ENCODE results near the gene PCMT1. TPM values are rescaled to one million over a fixed set of nuclear protein-coding genes. Genes with fewer than 3 reads are reported as not detected.

The PCMT1 gene
- total and polyA plus RNA-seq, 9 of the 15 experiments (the other 6 are each of a cell fraction or from before 2014, with no cell fraction given), result 217 to 541 (median 327) TPM

GRCh38 chr6:149717588-149718458 is 31.7 kb upstream of the PCMT1 start, which contains the start of gene LATS1 (continued):
- TF ChIP-seq ZNF639 (CRISPR knock-in tag; conservative IDR thresholded peaks at IDR 0.05 in 1 of 2, IDR thresholded peaks at IDR 0.05 in 1 of 2) (peak in 1 of 2 experiments; percentile 83; a peak in 2 of 4 replicates), TEAD1 (CRISPR knock-in tag; IDR thresholded peaks at IDR 0.05) (peak in 1 of 2 experiments; percentile 56; a peak in 3 of 4 replicates), PCBP2 (IDR thresholded peaks at IDR 0.05; ENCODE audit: low read depth, low read length, poor library complexity, severe bottlenecking) (no peak), FOXJ3 (CRISPR knock-in tag; IDR thresholded peaks at IDR 0.05) (no peak), NONO (IDR thresholded peaks at IDR 0.05; ENCODE audit: low read depth in 2 of 2, low read length in 1 of 2) (peak; percentile 67 to 96; a peak in 3 of 4 replicates), HCFC1 (IDR thresholded peaks at IDR 0.05; ENCODE audit: low read depth, low read length) (peak; percentile 70), CBX2 (IDR thresholded peaks at IDR 0.05; ENCODE audit: insufficient read depth, low read length, poor library complexity, severe bottlenecking) (no peak), ZNF184 (CRISPR knock-in tag; IDR thresholded peaks at IDR 0.05) (no peak), HSF4 (CRISPR knock-in tag; IDR thresholded peaks at IDR 0.05; ENCODE audit: borderline replicate concordance) (0 out of 2 replicates have a peak, but pooled peaks have one; percentile 5), TARDBP (IDR thresholded peaks at IDR 0.05) (peak; percentile 1; the same call in 1 of the 2 replicates), MYBL2 (IDR thresholded peaks at IDR 0.05; ENCODE audit: low read depth) (no peak), MYBL2 (CRISPR knock-in tag; IDR thresholded peaks at IDR 0.05; ENCODE audit: borderline replicate concordance) (no peak), TSC22D4 (tag; IDR thresholded peaks at IDR 0.05) (no peak)
- TF ChIP-seq, protein P1, sequence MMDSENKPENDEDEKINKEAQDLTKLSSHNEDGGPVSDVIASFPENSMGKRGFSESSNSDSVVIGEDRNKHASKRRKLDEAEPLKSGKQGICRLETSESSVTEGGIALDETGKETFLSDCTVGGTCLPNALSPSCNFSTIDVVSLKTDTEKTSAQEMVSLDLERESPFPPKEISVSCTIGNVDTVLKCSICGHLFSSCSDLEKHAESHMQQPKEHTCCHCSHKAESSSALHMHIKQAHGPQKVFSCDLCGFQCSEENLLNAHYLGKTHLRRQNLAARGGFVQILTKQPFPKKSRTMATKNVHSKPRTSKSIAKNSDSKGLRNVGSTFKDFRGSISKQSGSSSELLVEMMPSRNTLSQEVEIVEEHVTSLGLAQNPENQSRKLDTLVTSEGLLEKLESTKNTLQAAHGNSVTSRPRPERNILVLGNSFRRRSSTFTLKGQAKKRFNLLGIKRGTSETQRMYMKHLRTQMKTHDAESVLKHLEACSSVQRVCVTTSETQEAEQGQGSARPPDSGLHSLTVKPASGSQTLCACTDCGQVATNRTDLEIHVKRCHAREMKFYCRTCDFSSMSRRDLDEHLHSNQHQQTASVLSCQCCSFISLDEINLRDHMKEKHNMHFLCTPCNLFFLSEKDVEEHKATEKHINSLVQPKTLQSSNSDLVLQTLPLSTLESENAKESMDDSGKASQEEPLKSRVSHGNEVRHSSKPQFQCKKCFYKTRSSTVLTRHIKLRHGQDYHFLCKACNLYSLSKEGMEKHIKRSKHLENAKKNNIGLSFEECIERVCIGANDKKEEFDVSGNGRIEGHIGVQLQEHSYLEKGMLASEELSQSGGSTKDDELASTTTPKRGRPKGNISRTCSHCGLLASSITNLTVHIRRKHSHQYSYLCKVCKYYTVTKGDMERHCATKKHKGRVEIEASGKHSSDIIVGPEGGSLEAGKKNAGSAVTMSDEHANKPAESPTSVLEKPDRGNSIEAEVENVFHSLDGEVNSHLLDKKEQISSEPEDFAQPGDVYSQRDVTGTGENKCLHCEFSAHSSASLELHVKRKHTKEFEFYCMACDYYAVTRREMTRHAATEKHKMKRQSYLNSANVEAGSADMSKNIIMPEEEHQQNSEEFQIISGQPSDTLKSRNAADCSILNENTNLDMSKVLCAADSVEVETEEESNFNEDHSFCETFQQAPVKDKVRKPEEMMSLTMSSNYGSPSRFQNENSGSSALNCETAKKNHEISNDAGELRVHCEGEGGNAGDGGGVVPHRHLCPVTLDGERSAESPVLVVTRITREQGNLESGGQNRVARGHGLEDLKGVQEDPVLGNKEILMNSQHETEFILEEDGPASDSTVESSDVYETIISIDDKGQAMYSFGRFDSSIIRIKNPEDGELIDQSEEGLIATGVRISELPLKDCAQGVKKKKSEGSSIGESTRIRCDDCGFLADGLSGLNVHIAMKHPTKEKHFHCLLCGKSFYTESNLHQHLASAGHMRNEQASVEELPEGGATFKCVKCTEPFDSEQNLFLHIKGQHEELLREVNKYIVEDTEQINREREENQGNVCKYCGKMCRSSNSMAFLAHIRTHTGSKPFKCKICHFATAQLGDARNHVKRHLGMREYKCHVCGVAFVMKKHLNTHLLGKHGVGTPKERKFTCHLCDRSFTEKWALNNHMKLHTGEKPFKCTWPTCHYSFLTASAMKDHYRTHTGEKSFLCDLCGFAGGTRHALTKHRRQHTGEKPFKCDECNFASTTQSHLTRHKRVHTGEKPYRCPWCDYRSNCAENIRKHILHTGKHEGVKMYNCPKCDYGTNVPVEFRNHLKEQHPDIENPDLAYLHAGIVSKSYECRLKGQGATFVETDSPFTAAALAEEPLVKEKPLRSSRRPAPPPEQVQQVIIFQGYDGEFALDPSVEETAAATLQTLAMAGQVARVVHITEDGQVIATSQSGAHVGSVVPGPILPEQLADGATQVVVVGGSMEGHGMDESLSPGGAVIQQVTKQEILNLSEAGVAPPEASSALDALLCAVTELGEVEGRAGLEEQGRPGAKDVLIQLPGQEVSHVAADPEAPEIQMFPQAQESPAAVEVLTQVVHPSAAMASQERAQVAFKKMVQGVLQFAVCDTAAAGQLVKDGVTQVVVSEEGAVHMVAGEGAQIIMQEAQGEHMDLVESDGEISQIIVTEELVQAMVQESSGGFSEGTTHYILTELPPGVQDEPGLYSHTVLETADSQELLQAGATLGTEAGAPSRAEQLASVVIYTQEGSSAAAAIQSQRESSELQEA (IDR thresholded peaks at IDR 0.05; ENCODE audit: low read depth), result no peak
- TF ChIP-seq, protein P2, sequence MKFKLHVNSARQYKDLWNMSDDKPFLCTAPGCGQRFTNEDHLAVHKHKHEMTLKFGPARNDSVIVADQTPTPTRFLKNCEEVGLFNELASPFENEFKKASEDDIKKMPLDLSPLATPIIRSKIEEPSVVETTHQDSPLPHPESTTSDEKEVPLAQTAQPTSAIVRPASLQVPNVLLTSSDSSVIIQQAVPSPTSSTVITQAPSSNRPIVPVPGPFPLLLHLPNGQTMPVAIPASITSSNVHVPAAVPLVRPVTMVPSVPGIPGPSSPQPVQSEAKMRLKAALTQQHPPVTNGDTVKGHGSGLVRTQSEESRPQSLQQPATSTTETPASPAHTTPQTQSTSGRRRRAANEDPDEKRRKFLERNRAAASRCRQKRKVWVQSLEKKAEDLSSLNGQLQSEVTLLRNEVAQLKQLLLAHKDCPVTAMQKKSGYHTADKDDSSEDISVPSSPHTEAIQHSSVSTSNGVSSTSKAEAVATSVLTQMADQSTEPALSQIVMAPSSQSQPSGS (CRISPR knock-in tag; IDR thresholded peaks at IDR 0.05), result no peak
